Endothelial cell of umbilical vein (primary cell): ENCODE measurements around the gene GUCA2A. TPM values are rescaled to one million over a fixed set of nuclear protein-coding genes. Genes with fewer than 3 reads are reported as not detected.

Experiments used
- BruUV-seq: library from RNA; stranded (reverse); fragments of 400-500 nt; replicated peaks from 2 replicates; lab custom pipeline; 2021; lab: Mats Ljungman, UMichigan
- CTCF ChIA-PET: fragments of 300-600, 350-600 bp; sonication (Branson Sonifier 250); formaldehyde crosslinking; loops from one replicate; lab custom pipeline; 2021; ENCODE audit warnings: antibody characterized with exemption, inconsistent platforms; lab: Charles Lee
- POLR2A ChIA-PET: fragments of 300-600, 350-600 bp; sonication (Branson Sonifier 250); formaldehyde crosslinking; loops from one replicate; lab custom pipeline; 2021; ENCODE audit warnings: antibody characterized with exemption, inconsistent platforms; lab: Charles Lee
- DNase-seq: peaks from one replicate; pipeline ENCODE4 v3.0.0-alpha.2; 2011; ENCODE audit warnings: low read depth, low spot score
- FAIRE-seq: peaks from 2 replicates; lab custom pipeline; 2011; peaks lifted over from hg19 to GRCh38; lab: Jason Lieb, UNC
- H2AFZ ChIP-seq: 2 replicates; pipeline ENCODE4 v1.6.0; 2012; ENCODE audit warnings: low read depth, low read length, control low read depth, inconsistent platforms
- H3K27ac ChIP-seq: 2 replicates; pipeline ENCODE4 v1.5.1; 2011; ENCODE audit warnings: low read depth, mild to moderate bottlenecking, control low read depth, low read length, moderate library complexity; ENCODE audit not compliant: insufficient read depth
- H3K27me3 ChIP-seq, 2 experiments: 2 replicates each; pipeline versions ENCODE4 v1.6.0 to v1.6.1; 2011; ENCODE audit warnings: low read length in 2 of 2, mixed read lengths in 1 of 2; ENCODE audit not compliant: control insufficient read depth in 2 of 2, insufficient read depth in 2 of 2
- H3K36me3 ChIP-seq, 2 experiments: 2 replicates in 1 of 2; 3 replicates in 1 of 2; pipeline ENCODE4 v1.5.1; 2011; ENCODE audit warnings: low read length in 2 of 2, mild to moderate bottlenecking in 1 of 2, moderate library complexity in 1 of 2; ENCODE audit not compliant: control insufficient read depth in 2 of 2, insufficient read depth in 2 of 2; ENCODE audit errors: extremely low read depth in 1 of 2
- H3K4me1 ChIP-seq: 3 replicates; pipeline ENCODE4 v1.5.1; 2011; ENCODE audit warnings: mild to moderate bottlenecking, low read length; ENCODE audit not compliant: control insufficient read depth, insufficient read depth; ENCODE audit errors: extremely low read depth
- H3K4me2 ChIP-seq: 2 replicates; pipeline ENCODE4 v1.6.1; 2011; ENCODE audit warnings: low read length, control low read depth, mixed read lengths; ENCODE audit not compliant: insufficient read depth
- H3K4me3 ChIP-seq, 3 experiments: fragments of 200-600 bp in 1 of 3; sonication (generic), shearing (Covaris generic) in 1 of 3; replicated peaks in 1 of 3; 2 replicates each; pipeline ENCODE4 v1.5.1; 2011 to 2016; ENCODE audit warnings: control low read depth in 3 of 3, low read length in 3 of 3, mild to moderate bottlenecking in 2 of 3, inconsistent platforms in 1 of 3, low read depth in 1 of 3, moderate library complexity in 1 of 3; ENCODE audit not compliant: insufficient read depth in 1 of 3
- H3K79me2 ChIP-seq: 2 replicates; pipeline ENCODE4 v1.6.0; 2012; ENCODE audit warnings: low read length, inconsistent platforms; ENCODE audit not compliant: control insufficient read depth, insufficient read depth
- H3K9ac ChIP-seq: replicated peaks from 2 replicates; pipeline ENCODE3; 2011; ENCODE audit warnings: low read length, control low read depth; ENCODE audit not compliant: insufficient read depth; ENCODE audit errors: extremely low read depth
- H3K9me1 ChIP-seq: replicated peaks from 3 replicates; pipeline ENCODE4 v1.6.0; 2011; ENCODE audit warnings: mild to moderate bottlenecking, low read length; ENCODE audit not compliant: control insufficient read depth, insufficient read depth; ENCODE audit errors: extremely low read depth
- H3K9me3 ChIP-seq: replicated peaks from 2 replicates; pipeline ENCODE4 v1.5.1; 2012; ENCODE audit warnings: low read length, inconsistent platforms; ENCODE audit not compliant: control insufficient read depth, insufficient read depth
- H4K20me1 ChIP-seq: replicated peaks from 2 replicates; pipeline ENCODE3; 2011; ENCODE audit warnings: mild to moderate bottlenecking, low read length; ENCODE audit not compliant: control insufficient read depth, insufficient read depth; ENCODE audit errors: extremely low read depth
- CTCF ChIP-seq, 2 donors: IDR thresholded peaks; 1 replicate in 1 of 2; 2 replicates in 1 of 2; pipeline ENCODE4 v1.5.1; 2011; ENCODE audit warnings: low read length in 2 of 2, mild to moderate bottlenecking in 2 of 2, moderate library complexity in 2 of 2, control low read depth in 1 of 2, inconsistent platforms in 1 of 2, low read depth in 1 of 2; ENCODE audit not compliant: insufficient read depth in 1 of 2; ENCODE audit errors: extremely low read depth in 1 of 2
- EZH2 ChIP-seq: IDR thresholded peaks from 2 replicates; pipeline ENCODE4 v1.6.1; 2012; ENCODE audit warnings: borderline replicate concordance, low read depth, mild to moderate bottlenecking, moderate library complexity, low read length, inconsistent platforms; ENCODE audit not compliant: severe bottlenecking
- FOS ChIP-seq: IDR thresholded peaks from 2 replicates; pipeline ENCODE4 v1.6.1; 2011; ENCODE audit warnings: mild to moderate bottlenecking, low read length, moderate library complexity, borderline replicate concordance; ENCODE audit not compliant: insufficient read depth
- GATA2 ChIP-seq: IDR thresholded peaks from 2 replicates; pipeline ENCODE4 v1.7.0; 2011; ENCODE audit warnings: low read depth, mild to moderate bottlenecking, moderate library complexity, mixed read lengths, low read length; ENCODE audit not compliant: insufficient read length, insufficient read depth
- JUN ChIP-seq: IDR thresholded peaks from 2 replicates; pipeline ENCODE4 v1.6.1; 2011; ENCODE audit warnings: borderline replicate concordance, low read depth; ENCODE audit not compliant: insufficient read length, insufficient read depth
- MYC ChIP-seq: IDR thresholded peaks from one replicate; pipeline ENCODE4 v1.6.1; 2011; ENCODE audit warnings: mild to moderate bottlenecking, low read depth, low read length
- POLR2A ChIP-seq: IDR thresholded peaks from 2 replicates; pipeline ENCODE4 v1.6.1; 2012; ENCODE audit warnings: low read depth, mild to moderate bottlenecking, control low read depth, low read length
- POLR2AphosphoS5 ChIP-seq: IDR thresholded peaks from 2 replicates; pipeline ENCODE4 v1.6.1; 2012; ENCODE audit warnings: low read depth, mild to moderate bottlenecking, control low read depth, low read length, moderate library complexity; ENCODE audit not compliant: insufficient read depth
- dilution Hi-C: fragments of 300-500 bp; cut with MboI; formaldehyde crosslinking; loops from one replicate; pipeline ENCODE4 v1.15.0; 2019; ENCODE audit warnings: low sequenced_read_pairs; ENCODE audit not compliant: extremely low pct_ligation_motif_present
- intact Hi-C: fragments of 100-400 bp; cut with micrococcal nuclease; formaldehyde crosslinking; loops from one replicate; pipeline ENCODE4 v1.10.0; 2022
- polyA plus RNA-seq, 4 experiments: library from polyadenylated mRNA; depleted of rRNA in 3 of 4; stranded (reverse) in 3 of 4; unstranded in 1 of 4; fragments of >200 nt; gene quantifications; 2 replicates each; pipeline versions ENCODE4 v1.2.1 to v1.2.3, GENCODE V29; 2011 to 2012; ENCODE audit warnings: missing spikeins in 1 of 4
- total RNA-seq: library from RNA; stranded (reverse); gene quantifications from 2 replicates; pipeline ENCODE4 v1.2.3, GENCODE V29; 2021
- TF ChIP-seq, protein P1 (sequence below): IDR thresholded peaks from 2 replicates; pipeline ENCODE4 v1.6.1; 2011; ENCODE audit not compliant: insufficient read depth, insufficient read length

Gene GUCA2A
- total and polyA plus RNA-seq, 2 donors (not counting 3 experiments of a cell fraction or from before 2014, with no cell fraction given): not detected

DNA sequence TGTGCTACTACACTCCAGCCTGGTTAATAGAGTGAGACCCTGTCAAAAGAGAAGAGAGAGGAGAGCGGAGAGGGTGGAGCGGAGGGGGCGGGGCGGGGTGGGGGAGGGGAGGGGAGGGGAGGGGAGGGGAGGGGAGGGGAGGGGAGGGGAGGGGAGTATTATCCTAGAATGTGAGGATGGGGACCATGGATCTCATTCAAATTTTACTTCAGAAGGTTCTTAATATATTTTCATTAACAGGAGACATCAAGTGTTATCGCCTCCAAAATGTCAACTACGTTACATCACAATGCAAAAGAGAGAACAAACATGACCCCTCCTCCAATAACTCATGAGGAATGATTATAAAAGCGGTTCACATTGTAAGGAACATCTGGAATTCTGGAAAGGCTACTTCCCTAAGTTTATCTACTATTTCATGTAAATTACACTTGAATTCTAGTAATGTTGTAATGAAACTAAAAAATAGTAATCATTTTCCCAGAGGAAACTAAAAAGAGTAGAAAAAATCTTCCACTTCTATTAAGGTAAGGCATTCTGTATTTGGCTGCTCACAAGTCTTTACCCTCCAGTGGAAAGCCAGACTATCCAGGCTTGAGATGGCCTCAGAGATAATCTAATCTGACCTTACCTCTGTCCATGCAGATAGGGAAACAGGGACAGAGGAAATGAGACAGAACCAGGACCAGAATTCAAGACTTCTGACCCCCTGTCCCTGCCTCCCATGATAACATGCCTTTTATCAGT lies 18.8 kb upstream of the GUCA2A start:
- Histone ChIP-seq H3K4me2 (no peak overlapping the region), H3K27ac (no peak overlapping the region), H3K9ac (no peak overlapping the region), H3K9me3 (no peaks in the 10 kb centered on the region), H3K79me2 (no peaks in the 10 kb centered on the region), H3K4me1 (peaks cover 29% of the 10 kb centered on the region), H3K36me3 (peaks cover 0 to 2% of the 10 kb centered on the region in 2 experiments), H3K4me3 (no peak overlapping the region), H3K9me1 (no peaks in the 10 kb centered on the region), H3K27me3 (no peaks in the 10 kb centered on the region), H2AFZ (no peak overlapping the region), H4K20me1 (no peaks in the 10 kb centered on the region)
- dilution Hi-C loops (no loop called here), intact Hi-C loops (no loop called here)
- ChIA-PET POLR2A (no interaction called here), CTCF (interaction anchor here (0.6 to 1.2 kb wide), 2 partner anchors 10 kb away, joined by 3 to 6 read pairs; no protein-coding TSS in a partner anchor)
- no TSS peak for BruUV-seq
- FAIRE-seq (no peak), DNase-seq (no peak)
- TF ChIP-seq FOS (no peak), GATA2 (peak; percentile 24), EZH2 (no peak)

- Histone ChIP-seq H3K9ac (no peak overlapping the region), H2AFZ (no peak overlapping the region), H3K36me3 (peaks cover 0 to 2% of the 10 kb centered on the region in 2 experiments), H3K27me3 (no peaks in the 10 kb centered on the region), H3K4me3 (no peak overlapping the region), H4K20me1 (no peaks in the 10 kb centered on the region), H3K4me1 (peaks cover 41% of the 10 kb centered on the region), H3K9me1 (no peaks in the 10 kb centered on the region), H3K79me2 (no peaks in the 10 kb centered on the region), H3K9me3 (no peaks in the 10 kb centered on the region), H3K27ac (no peak overlapping the region), H3K4me2 (no peak overlapping the region)
- intact Hi-C loops: no loop called here
- BruUV-seq: no TSS peak
- POLR2A ChIA-PET: no interaction called here
- no peak for FAIRE-seq
- CTCF ChIA-PET: no interaction called here
- no peak for TF ChIP-seq MYC
- no peak for TF ChIP-seq JUN
- no peak for TF ChIP-seq GATA2
- TF ChIP-seq, protein P1, sequence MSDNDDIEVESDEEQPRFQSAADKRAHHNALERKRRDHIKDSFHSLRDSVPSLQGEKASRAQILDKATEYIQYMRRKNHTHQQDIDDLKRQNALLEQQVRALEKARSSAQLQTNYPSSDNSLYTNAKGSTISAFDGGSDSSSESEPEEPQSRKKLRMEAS: no peak
- no peak for TF ChIP-seq POLR2AphosphoS5
- no peak for TF ChIP-seq CTCF (IDR thresholded peaks at IDR 0.05; ENCODE audit: extremely low read depth in 1 of 2, insufficient read depth in 1 of 2, low read depth in 1 of 2, low read length in 2 of 2)
- TF ChIP-seq POLR2A: no peak
- no peak for TF ChIP-seq FOS
- TF ChIP-seq EZH2: no peak
- DNase-seq: no peak
- dilution Hi-C loops: no loop called here
Measured at GRCh38 chr1:42181687-42182086, 17.1 kb upstream of the GUCA2A start.
